B cell (primary cell): ENCODE data around the gene PPP2R5D.

Experiments used
- EZH2 ChIP-seq: IDR thresholded peaks from 2 replicates; pipeline ENCODE4 v1.6.1; 2012; ENCODE audit warnings: borderline replicate concordance, low read depth, mild to moderate bottlenecking, moderate library complexity, low read length; ENCODE audit not compliant: insufficient read depth, poor library complexity, severe bottlenecking
- TF ChIP-seq, protein P1 (sequence below): fragments of 200-600 bp; IDR thresholded peaks from one replicate; pipeline ENCODE4 v1.8.0; 2022; ENCODE audit warnings: antibody characterized with exemption, mild to moderate bottlenecking

DNA sequence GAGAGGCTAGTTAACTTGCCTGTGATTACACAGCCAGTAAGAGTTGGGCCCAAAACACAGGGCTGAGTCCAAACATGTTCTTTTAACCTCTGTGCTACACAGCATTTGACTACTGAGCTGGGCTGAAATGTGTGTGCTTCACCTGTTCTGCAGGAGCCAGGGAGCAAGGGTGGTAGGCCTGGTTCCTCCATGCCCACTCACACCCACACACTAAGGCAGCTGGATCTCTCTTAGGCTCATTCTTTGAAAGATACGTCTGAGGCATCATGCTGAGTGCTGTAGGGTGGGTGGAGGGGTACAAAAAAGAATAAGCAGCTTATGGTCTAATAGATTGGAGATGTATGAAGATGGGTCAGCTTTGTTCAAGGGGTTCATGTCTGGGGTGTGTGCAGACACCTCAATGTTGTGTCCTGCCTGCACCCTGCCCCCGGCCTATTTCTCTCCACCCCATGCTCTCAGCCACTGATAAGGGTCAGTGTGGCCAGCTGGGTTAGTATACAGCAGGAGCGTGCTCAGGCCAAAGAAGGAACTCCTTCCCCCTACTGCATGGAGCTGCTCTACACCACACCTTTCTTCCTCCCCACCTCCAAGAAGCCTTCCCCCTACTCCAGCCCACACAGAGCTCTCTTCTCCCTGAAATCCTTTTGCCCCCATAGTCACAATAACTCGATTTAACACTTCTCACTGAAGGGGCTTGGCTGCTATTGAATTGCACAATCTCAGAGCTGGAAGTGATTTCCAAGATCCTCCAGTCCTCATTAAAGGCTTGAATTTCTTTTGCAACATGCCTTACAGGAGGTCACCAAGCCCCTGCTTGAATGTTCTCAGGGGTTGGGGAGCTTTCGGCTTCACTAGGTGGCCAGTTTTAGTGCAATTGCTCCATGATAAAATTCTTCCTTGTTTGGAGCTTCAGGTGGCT lies 3.4 kb downstream of the PPP2R5D start:
- TF ChIP-seq, protein P1, sequence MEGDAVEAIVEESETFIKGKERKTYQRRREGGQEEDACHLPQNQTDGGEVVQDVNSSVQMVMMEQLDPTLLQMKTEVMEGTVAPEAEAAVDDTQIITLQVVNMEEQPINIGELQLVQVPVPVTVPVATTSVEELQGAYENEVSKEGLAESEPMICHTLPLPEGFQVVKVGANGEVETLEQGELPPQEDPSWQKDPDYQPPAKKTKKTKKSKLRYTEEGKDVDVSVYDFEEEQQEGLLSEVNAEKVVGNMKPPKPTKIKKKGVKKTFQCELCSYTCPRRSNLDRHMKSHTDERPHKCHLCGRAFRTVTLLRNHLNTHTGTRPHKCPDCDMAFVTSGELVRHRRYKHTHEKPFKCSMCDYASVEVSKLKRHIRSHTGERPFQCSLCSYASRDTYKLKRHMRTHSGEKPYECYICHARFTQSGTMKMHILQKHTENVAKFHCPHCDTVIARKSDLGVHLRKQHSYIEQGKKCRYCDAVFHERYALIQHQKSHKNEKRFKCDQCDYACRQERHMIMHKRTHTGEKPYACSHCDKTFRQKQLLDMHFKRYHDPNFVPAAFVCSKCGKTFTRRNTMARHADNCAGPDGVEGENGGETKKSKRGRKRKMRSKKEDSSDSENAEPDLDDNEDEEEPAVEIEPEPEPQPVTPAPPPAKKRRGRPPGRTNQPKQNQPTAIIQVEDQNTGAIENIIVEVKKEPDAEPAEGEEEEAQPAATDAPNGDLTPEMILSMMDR, result no peak
- no peak for TF ChIP-seq EZH2
